Keratinocyte (primary cell): Measurements from ENCODE around the gene CARD18. TPM values are rescaled to one million over a fixed set of nuclear protein-coding genes. Genes with fewer than 3 reads are reported as not detected.

Experiments
- DNase-seq: peaks from one replicate; pipeline ENCODE4 v3.0.0-alpha.2; 2011; ENCODE audit warnings: low read depth, missing footprints, low spot score
- FAIRE-seq: peaks from 2 replicates; lab custom pipeline; 2011; peaks lifted over from hg19 to GRCh38; lab: Jason Lieb, UNC
- H2AFZ ChIP-seq: 2 replicates; pipeline ENCODE4 v1.6.0; 2012; ENCODE audit warnings: low read length, control low read depth, inconsistent platforms; ENCODE audit not compliant: control insufficient read depth
- H3K27ac ChIP-seq: 2 replicates; pipeline ENCODE4 v1.5.1; 2011; ENCODE audit warnings: low read length; ENCODE audit not compliant: control insufficient read depth, insufficient read depth
- H3K27me3 ChIP-seq: 3 replicates; pipeline ENCODE4 v1.6.0; 2011; ENCODE audit warnings: low read length; ENCODE audit not compliant: control insufficient read depth, insufficient read depth; ENCODE audit errors: extremely low read depth
- H3K36me3 ChIP-seq, 2 experiments: 2 replicates in 1 of 2; 3 replicates in 1 of 2; pipeline ENCODE4 v1.5.1; 2011; ENCODE audit warnings: low read length in 2 of 2, mild to moderate bottlenecking in 1 of 2; ENCODE audit not compliant: control insufficient read depth in 2 of 2, insufficient read depth in 2 of 2; ENCODE audit errors: extremely low read depth in 1 of 2
- H3K4me1 ChIP-seq: 3 replicates; pipeline ENCODE4 v1.5.1; 2011; ENCODE audit warnings: low read length; ENCODE audit not compliant: control insufficient read depth, insufficient read depth; ENCODE audit errors: extremely low read depth
- H3K4me2 ChIP-seq: 3 replicates; pipeline ENCODE4 v1.6.0; 2011; ENCODE audit warnings: low read depth, low read length; ENCODE audit not compliant: control insufficient read depth, insufficient read depth; ENCODE audit errors: extremely low read depth
- H3K4me3 ChIP-seq, 3 experiments: fragments of 200-600 bp in 1 of 3; sonication (generic) in 1 of 3; 2 replicates in 2 of 3; 3 replicates in 1 of 3; pipeline ENCODE4 v1.5.1; 2011 to 2016; ENCODE audit warnings: low read length in 3 of 3, mild to moderate bottlenecking in 3 of 3, control low read depth in 2 of 3, inconsistent platforms in 1 of 3, low read depth in 1 of 3, mixed read lengths in 1 of 3, mixed run types in 1 of 3, moderate library complexity in 1 of 3; ENCODE audit not compliant: control insufficient read depth in 2 of 3, insufficient read depth in 2 of 3; ENCODE audit errors: extremely low read depth in 1 of 3
- H3K79me2 ChIP-seq: 2 replicates; pipeline ENCODE4 v1.6.0; 2012; ENCODE audit warnings: low read length; ENCODE audit not compliant: control insufficient read depth, insufficient read depth
- H3K9ac ChIP-seq: 3 replicates; pipeline ENCODE4 v1.6.0; 2011; ENCODE audit warnings: low read length; ENCODE audit not compliant: control insufficient read depth, insufficient read depth; ENCODE audit errors: extremely low read depth
- H3K9me1 ChIP-seq: 3 replicates; pipeline ENCODE4 v1.6.0; 2011; ENCODE audit warnings: low read length; ENCODE audit not compliant: control insufficient read depth, insufficient read depth; ENCODE audit errors: extremely low read depth
- H3K9me3 ChIP-seq: 2 replicates; pipeline ENCODE4 v1.5.1; 2012; ENCODE audit warnings: low read depth, low read length; ENCODE audit not compliant: control insufficient read depth
- H4K20me1 ChIP-seq: 3 replicates; pipeline ENCODE4 v1.6.0; 2011; ENCODE audit warnings: low read length; ENCODE audit not compliant: control insufficient read depth, insufficient read depth; ENCODE audit errors: extremely low read depth
- CTCF ChIP-seq, 3 experiments: IDR thresholded peaks in 1 of 3; conservative IDR thresholded peaks in 1 of 3; optimal IDR thresholded peaks in 1 of 3; 2 replicates in 2 of 3; 3 replicates in 1 of 3; pipeline versions ENCODE3 to v1.5.1; 2011; ENCODE audit warnings: low read length in 3 of 3, mild to moderate bottlenecking in 3 of 3, moderate library complexity in 2 of 3, control low read depth in 1 of 3, inconsistent platforms in 1 of 3; ENCODE audit not compliant: insufficient read depth in 2 of 3; ENCODE audit errors: extremely low read depth in 1 of 3
- EZH2 ChIP-seq: IDR thresholded peaks from one replicate; pipeline ENCODE4 v1.6.1; 2012; ENCODE audit warnings: inconsistent platforms, mild to moderate bottlenecking, low read length, moderate library complexity
- dilution Hi-C: fragments of 300-500 bp; cut with MboI; formaldehyde crosslinking; loops from one replicate; pipeline ENCODE4 v1.7.0; 2020; ENCODE audit warnings: low sequenced_read_pairs; ENCODE audit not compliant: extremely low pct_ligation_motif_present
- polyA plus RNA-seq, 5 experiments: library from polyadenylated mRNA; depleted of rRNA in 3 of 5; stranded (reverse) in 3 of 5; stranded (forward) in 1 of 5; unstranded in 1 of 5; fragments of >200 nt; gene quantifications; 1 replicate in 1 of 5; 2 replicates in 3 of 5; 3 replicates in 1 of 5; pipeline versions ENCODE4 v1.2.1 to v1.2.3, GENCODE V29; 2011 to 2012; ENCODE audit warnings: missing spikeins in 2 of 5, low read depth in 1 of 5, low replicate concordance in 1 of 5

Gene CARD18
- polyA plus RNA-seq, 1 donor (not counting 4 experiments of a cell fraction or from before 2014, with no cell fraction given) = 10.4 TPM

DNA sequence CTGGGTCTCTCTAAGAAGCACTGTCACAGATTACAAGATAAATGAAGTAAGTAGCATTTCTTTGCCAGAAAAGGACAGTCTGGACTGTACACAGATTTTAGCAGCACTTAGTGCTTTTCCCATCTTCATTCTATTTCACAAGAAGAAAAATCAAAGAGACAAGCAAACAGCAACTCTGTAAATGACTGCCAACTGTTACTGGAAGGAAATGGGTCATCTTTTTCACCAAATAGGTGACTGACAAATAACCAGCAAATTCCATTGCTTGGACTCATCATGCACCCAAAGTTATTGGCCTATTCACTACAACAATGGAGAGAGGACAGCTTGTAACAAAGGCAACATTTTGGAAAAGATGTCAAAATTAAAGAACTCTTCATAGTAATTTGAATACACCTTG, 28.9 kb upstream of the CARD18 start:
- dilution Hi-C loops = no loop called here
- no peak for TF ChIP-seq EZH2
- TF ChIP-seq CTCF (optimal IDR thresholded peaks at IDR 0.05 in 1 of 3, IDR thresholded peaks at IDR 0.05 in 1 of 3, conservative IDR thresholded peaks at IDR 0.05 in 1 of 3; ENCODE audit: extremely low read depth in 1 of 3, insufficient read depth in 2 of 3, low read length in 3 of 3) = no peak
- H3K27me3 ChIP-seq = no peaks in the 10 kb centered on the region
- no peak overlapping the region for H3K4me2 ChIP-seq
- DNase-seq (no peak), FAIRE-seq (peak; percentile 39)
- no peaks in the 10 kb centered on the region for H3K9me3 ChIP-seq
- peak overlapping the region; percentile 6 for H2AFZ ChIP-seq
- no peaks in the 10 kb centered on the region for H3K36me3 ChIP-seq
- no peak overlapping the region for H3K27ac ChIP-seq
- H3K9ac ChIP-seq = no peak overlapping the region
- H3K79me2 ChIP-seq = no peaks in the 10 kb centered on the region
- H4K20me1 ChIP-seq = no peaks in the 10 kb centered on the region
- H3K4me3 ChIP-seq = no peak overlapping the region
- H3K4me1 ChIP-seq = peaks cover 4% of the 10 kb centered on the region
- H3K9me1 ChIP-seq = no peaks in the 10 kb centered on the region

DNA sequence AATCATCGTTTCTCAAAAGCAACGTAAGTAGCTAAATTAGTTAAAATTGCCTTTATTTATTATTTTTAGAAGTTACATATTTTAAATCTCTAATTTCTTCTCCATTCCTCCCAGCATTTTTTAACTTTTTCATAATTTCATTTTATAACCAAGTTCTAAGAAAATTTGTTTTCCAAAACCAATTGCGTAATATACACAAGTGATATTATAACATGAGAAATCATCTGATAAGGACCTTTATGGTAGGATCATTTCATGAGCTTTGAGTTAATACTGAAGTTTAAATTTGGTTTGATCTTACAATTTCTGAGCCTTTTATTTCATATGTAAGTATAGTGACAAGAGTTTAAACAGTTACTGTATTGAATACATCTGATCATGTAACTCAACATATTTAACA, 27.7 kb upstream of the CARD18 start:
- FAIRE-seq (no peak), DNase-seq (no peak)
- no peak overlapping the region for H2AFZ ChIP-seq
- H3K79me2 ChIP-seq = no peaks in the 10 kb centered on the region
- no peaks in the 10 kb centered on the region for H3K9me3 ChIP-seq
- no peak for TF ChIP-seq EZH2
- TF ChIP-seq CTCF (optimal IDR thresholded peaks at IDR 0.05 in 1 of 3, IDR thresholded peaks at IDR 0.05 in 1 of 3, conservative IDR thresholded peaks at IDR 0.05 in 1 of 3; ENCODE audit: extremely low read depth in 1 of 3, insufficient read depth in 2 of 3, low read length in 3 of 3) = no peak
- no peaks in the 10 kb centered on the region for H4K20me1 ChIP-seq
- peaks cover 4% of the 10 kb centered on the region for H3K4me1 ChIP-seq
- H3K4me3 ChIP-seq = no peak overlapping the region
- no peaks in the 10 kb centered on the region for H3K9me1 ChIP-seq
- no peaks in the 10 kb centered on the region for H3K36me3 ChIP-seq
- no peaks in the 10 kb centered on the region for H3K27me3 ChIP-seq
- dilution Hi-C loops = no loop called here
- no peak overlapping the region for H3K9ac ChIP-seq
- no peak overlapping the region for H3K27ac ChIP-seq
- no peak overlapping the region for H3K4me2 ChIP-seq
